Cardiac fibroblast (primary cell): ENCODE results near the gene KXD1.
"Not testable (repeated sequence)": the region's sequence is repeated elsewhere in the genome, so short reads cannot be mapped to it uniquely, and the experiment has no call there.

ENCODE experiments used
- DNase-seq, 2 donors: peaks; one replicate each; pipeline versions ENCODE4 v3.0.0 to v3.0.0-alpha.2; 2010; ENCODE audit warnings: low read depth in 2 of 2
- H3K4me3 ChIP-seq, 2 donors: replicated peaks in 1 of 2; 1 replicate in 1 of 2; 2 replicates in 1 of 2; pipeline ENCODE4 v1.5.1; 2011; ENCODE audit warnings: low read depth in 2 of 2, low read length in 2 of 2, mild to moderate bottlenecking in 2 of 2, moderate library complexity in 1 of 2
- CTCF ChIP-seq: IDR thresholded peaks from one replicate; pipeline ENCODE4 v1.5.1; 2011; ENCODE audit warnings: low read depth, mild to moderate bottlenecking, low read length, inconsistent platforms

KXD1 gene

GRCh38 chr19:18594824-18595373 is 37.2 kb downstream of the KXD1 start:
- DNase-seq: no peak
- TF ChIP-seq CTCF: no peak
- peak overlapping the region; percentile 22 to 36 for H3K4me3 ChIP-seq

GRCh38 chr19:18595475-18595874 is 37.8 kb downstream of the KXD1 start:
- no peak for TF ChIP-seq CTCF
- DNase-seq: no peak
- H3K4me3 ChIP-seq: no peak overlapping the region

- no peak for TF ChIP-seq CTCF
- H3K4me3 ChIP-seq: no peak overlapping the region
- DNase-seq: peak; percentile 31 to 43
Measured at GRCh38 chr19:18596752-18597157, 39.1 kb downstream of the KXD1 start.

- TF ChIP-seq CTCF: no peak
- H3K4me3 ChIP-seq: no peak overlapping the region
- DNase-seq: no peak
Measured at GRCh38 chr19:18597809-18598660, 40.4 kb downstream of the KXD1 start.

- no peak for DNase-seq
- no peak overlapping the region for H3K4me3 ChIP-seq
- TF ChIP-seq CTCF: no peak
Measured at GRCh38 chr19:18599485-18599884, 41.8 kb downstream of the KXD1 start.

- not testable (repeated sequence) for DNase-seq, H3K4me3 ChIP-seq
Measured at GRCh38 chr19:18600692-18601397, 43.2 kb downstream of the KXD1 start.

- TF ChIP-seq CTCF: no peak
Measured at GRCh38 chr19:18601875-18602274, 44.2 kb downstream of the KXD1 start.

More at GRCh38 chr19:18601875-18602274, 44.2 kb downstream of the KXD1 start:
- no peak overlapping the region for H3K4me3 ChIP-seq
- DNase-seq: no peak
